GM12878 (cell line): Measurements from ENCODE around the gene LHX6. TPM values are rescaled to one million over a fixed set of nuclear protein-coding genes. Genes with fewer than 3 reads are reported as not detected.

Experiments used
- ATAC-seq: fragments of 200-7000 bp; cut with Tn5 transposase; 3 replicates; pipeline ENCODE4 v1.9.1; 2020; ENCODE audit warnings: mild to moderate bottlenecking, moderate library complexity
- BruUV-seq: library from RNA; stranded (reverse); fragments of 400-500 nt; replicated peaks from 2 replicates; lab custom pipeline; 2021; lab: Mats Ljungman, UMichigan
- CTCF ChIA-PET: fragments of 300-600 bp; sonication (Branson Sonifier 250); formaldehyde crosslinking; extraction: SDS; loops from one replicate; lab custom pipeline; 2021; ENCODE audit warnings: inconsistent platforms; lab: Yijun Ruan, JAX
- POLR2A ChIA-PET: fragments of 350-600 bp; formaldehyde crosslinking; extraction: SDS; loops from one replicate; lab custom pipeline; 2021; ENCODE audit warnings: inconsistent platforms; lab: Charles Lee
- RAD21 ChIA-PET: fragments of 300-600 bp; sonication (Branson Sonifier 250); formaldehyde crosslinking; loops from one replicate; lab custom pipeline; 2023; ENCODE audit warnings: antibody characterized with exemption; ENCODE audit not compliant: unreplicated experiment; lab: Charles Lee
- SMC1A ChIA-PET: fragments of 300-600 bp; sonication (Branson Sonifier 250); formaldehyde crosslinking; loops from one replicate; lab custom pipeline; 2023; ENCODE audit not compliant: unreplicated experiment, uncharacterized antibody; lab: Charles Lee
- DNase-seq: peaks from one replicate; pipeline ENCODE4 v3.0.0-alpha.2; 2011; ENCODE audit warnings: low read depth, low spot score
- FAIRE-seq: peaks from 3 replicates; lab custom pipeline; 2011; peaks lifted over from hg19 to GRCh38; lab: Jason Lieb, UNC
- H2AFZ ChIP-seq: 2 replicates; pipeline ENCODE4 v1.6.0; 2011; ENCODE audit warnings: low read depth, low read length, control low read depth; ENCODE audit not compliant: control insufficient read depth
- H3K27ac ChIP-seq: 2 replicates; pipeline ENCODE4 v1.5.1; 2011; ENCODE audit warnings: control low read depth; ENCODE audit not compliant: control insufficient read depth, insufficient read depth
- H3K27me3 ChIP-seq, 2 experiments: replicated peaks in 1 of 2; 2 replicates each; pipeline versions ENCODE4 v1.6.0 to v1.6.1; 2011; ENCODE audit warnings: low read length in 1 of 2; ENCODE audit not compliant: control insufficient read depth in 2 of 2, insufficient read depth in 2 of 2
- H3K36me3 ChIP-seq, 2 experiments: 2 replicates each; pipeline ENCODE4 v1.5.1; 2011; ENCODE audit warnings: low read length in 1 of 2; ENCODE audit not compliant: control insufficient read depth in 2 of 2, insufficient read depth in 2 of 2
- H3K4me1 ChIP-seq: 2 replicates; pipeline ENCODE4 v1.6.1; 2011; ENCODE audit warnings: mild to moderate bottlenecking, low read length, moderate library complexity, mixed read lengths; ENCODE audit not compliant: control insufficient read depth, insufficient read depth
- H3K4me2 ChIP-seq: 2 replicates; pipeline ENCODE4 v1.6.0; 2011; ENCODE audit warnings: control low read depth; ENCODE audit not compliant: control insufficient read depth, insufficient read depth
- H3K4me3 ChIP-seq: fragments of 200-600 bp; sonication (generic); 2 replicates; pipeline ENCODE4 v1.5.1; 2016
- H3K79me2 ChIP-seq: 2 replicates; pipeline ENCODE4 v1.6.0; 2011; ENCODE audit warnings: low read length; ENCODE audit not compliant: control insufficient read depth, insufficient read depth
- H3K9ac ChIP-seq: 2 replicates; pipeline ENCODE4 v1.8.0; 2011; ENCODE audit warnings: low read length, control low read depth, mixed read lengths; ENCODE audit not compliant: control insufficient read depth, insufficient read depth
- H3K9me3 ChIP-seq: replicated peaks from 3 replicates; pipeline ENCODE4 v1.5.1; 2011; ENCODE audit warnings: mild to moderate bottlenecking, low read length; ENCODE audit not compliant: control insufficient read depth, insufficient read depth
- H4K20me1 ChIP-seq: 2 replicates; pipeline ENCODE4 v1.6.0; 2011; ENCODE audit not compliant: control insufficient read depth, insufficient read depth
- BCL11A ChIP-seq: IDR thresholded peaks from 2 replicates; pipeline ENCODE4 v1.6.1; 2011; ENCODE audit warnings: low read depth, low read length
- CBFB ChIP-seq: IDR thresholded peaks from 2 replicates; pipeline ENCODE4 v1.6.1; 2016; ENCODE audit warnings: antibody characterized with exemption, low read depth
- CEBPB ChIP-seq, 2 experiments: fragments of 150-350 bp in 1 of 2; IDR thresholded peaks; 2 replicates each; pipeline ENCODE4 v1.6.1; 2012 to 2014; ENCODE audit warnings: low read depth in 2 of 2, low read length in 2 of 2, borderline replicate concordance in 1 of 2, inconsistent platforms in 1 of 2
- EGR1 ChIP-seq, 2 experiments: IDR thresholded peaks; 1 replicate in 1 of 2; 2 replicates in 1 of 2; pipeline ENCODE4 v1.6.1; 2011 to 2012; ENCODE audit warnings: low read depth in 2 of 2, low read length in 2 of 2, borderline replicate concordance in 1 of 2, mild to moderate bottlenecking in 1 of 2, moderate library complexity in 1 of 2
- EP300 ChIP-seq, 2 experiments: fragments of 150-350 bp in 1 of 2; IDR thresholded peaks; 2 replicates each; pipeline ENCODE4 v1.6.1; 2011 to 2012; ENCODE audit warnings: low read depth in 2 of 2, low read length in 2 of 2, borderline replicate concordance in 1 of 2, improper control_type of control experiment in 1 of 2, inconsistent platforms in 1 of 2; ENCODE audit not compliant: control insufficient read depth in 1 of 2
- ETV6 ChIP-seq, 2 experiments: fragments of 450-650 bp in 1 of 2; IDR thresholded peaks in 1 of 2; conservative IDR thresholded peaks in 1 of 2; 2 replicates each; pipeline ENCODE4 v1.6.1; 2014; ENCODE audit warnings: antibody characterized with exemption in 1 of 2, borderline replicate concordance in 1 of 2, low read depth in 1 of 2, mild to moderate bottlenecking in 1 of 2, moderate library complexity in 1 of 2
- MEF2A ChIP-seq: IDR thresholded peaks from 2 replicates; pipeline ENCODE4 v1.6.1; 2011; ENCODE audit warnings: low read depth, mild to moderate bottlenecking, low read length, moderate library complexity; ENCODE audit not compliant: insufficient read depth
- MXI1 ChIP-seq: fragments of 150-350 bp; IDR thresholded peaks from 2 replicates; pipeline ENCODE4 v1.6.1; 2011; ENCODE audit warnings: low read depth, mild to moderate bottlenecking, inconsistent platforms, low read length, improper control_type of control experiment
- MYB ChIP-seq: fragments of 150-350 bp; IDR thresholded peaks from 2 replicates; pipeline ENCODE4 v1.6.1; 2014; ENCODE audit warnings: mild to moderate bottlenecking, low read depth, low read length, borderline replicate concordance
- NBN ChIP-seq: fragments of 450-650 bp; IDR thresholded peaks from 2 replicates; pipeline ENCODE4 v1.6.1; 2016
- NFXL1 ChIP-seq: fragments of 450-650 bp; IDR thresholded peaks from 2 replicates; pipeline ENCODE4 v1.6.1; 2017; ENCODE audit warnings: antibody characterized with exemption, mild to moderate bottlenecking, borderline replicate concordance
- RFX5 ChIP-seq: IDR thresholded peaks from 2 replicates; pipeline ENCODE4 v1.6.1; 2011; ENCODE audit warnings: low read depth, low read length, improper control_type of control experiment
- SIX5 ChIP-seq: IDR thresholded peaks from 2 replicates; pipeline ENCODE4 v1.6.1; 2011; ENCODE audit warnings: mild to moderate bottlenecking, low read depth, low read length, moderate library complexity; ENCODE audit not compliant: severe bottlenecking
- SPI1 ChIP-seq: IDR thresholded peaks from 2 replicates; pipeline ENCODE4 v1.6.1; 2011; ENCODE audit warnings: low read depth, mild to moderate bottlenecking, low read length, moderate library complexity, borderline replicate concordance; ENCODE audit not compliant: insufficient read depth
- SREBF2 ChIP-seq: IDR thresholded peaks from 2 replicates; pipeline ENCODE4 v1.6.1; 2012; ENCODE audit warnings: mild to moderate bottlenecking, low read length
- STAT3 ChIP-seq: IDR thresholded peaks from 2 replicates; pipeline ENCODE4 v1.6.1; 2011; ENCODE audit warnings: low read depth, low read length, improper control_type of control experiment
- ZNF217 ChIP-seq: fragments of 450-650 bp; IDR thresholded peaks from 2 replicates; pipeline ENCODE4 v1.6.1; 2017; ENCODE audit warnings: antibody characterized with exemption, mild to moderate bottlenecking
- ZSCAN29 ChIP-seq: fragments of 450-650 bp; IDR thresholded peaks from 2 replicates; pipeline ENCODE4 v1.6.1; 2017; ENCODE audit warnings: mild to moderate bottlenecking, moderate library complexity
- WGBS: methylation state at CpG from one replicate; pipeline ENCODE4 v1.1.6; 2016; ENCODE audit warnings: low lambda C conversion rate; ENCODE audit not compliant: insufficient replicate concordance, insufficient coverage; ENCODE audit errors: missing lambda C conversion rate; 5-methylcytosine and 5-hydroxymethylcytosine counted together
- in situ Hi-C: fragments of 300-500 bp; cut with MboI; formaldehyde crosslinking; loops from 9 replicates; pipeline ENCODE4 v1.14.3; 2018; ENCODE audit warnings: mixed read lengths
- intact Hi-C: fragments of 100-400 bp; cut with micrococcal nuclease; formaldehyde crosslinking; loops from one replicate; pipeline ENCODE4 v1.14.2; 2022; ENCODE audit not compliant: unreplicated experiment
- polyA plus RNA-seq, 11 experiments: library from polyadenylated mRNA; depleted of rRNA in 4 of 11; unstranded in 6 of 11; stranded (reverse) in 5 of 11; fragments of >200 nt; fragmentation: Nextera tagmentation in 4 of 11; fragmentation: Illumina TruSeq in 1 of 11; extraction: Ambion mirVana in 4 of 11; extraction: Trizol in 1 of 11; gene quantifications; 1 replicate in 1 of 11; 2 replicates in 10 of 11; pipeline versions ENCODE4 v1.2.1 to v1.2.3, GENCODE V29; 2011 to 2016; ENCODE audit warnings: inconsistent platforms in 2 of 11, missing spikeins in 2 of 11, low read depth in 1 of 11
- total RNA-seq, 4 experiments: library from RNA; depleted of rRNA in 3 of 4; stranded (reverse); fragments of >200 nt in 3 of 4; fragmentation: Illumina TruSeq in 1 of 4; extraction: Trizol in 1 of 4; gene quantifications; 2 replicates each; pipeline versions ENCODE4 v1.2.1 to v1.2.3, GENCODE V29; 2013 to 2021
- TF ChIP-seq, protein P1 (sequence below): IDR thresholded peaks from 2 replicates; pipeline ENCODE4 v1.6.1; 2012; ENCODE audit warnings: low read depth, low read length, improper control_type of control experiment
- TF ChIP-seq, protein P2 (sequence below): IDR thresholded peaks from 2 replicates; pipeline ENCODE4 v1.6.1; 2012; ENCODE audit warnings: low read depth, low read length, improper control_type of control experiment

LHX6 gene
- total and polyA plus RNA-seq, 10 of the 15 experiments (the other 5 are each of a cell fraction or from before 2014, with no cell fraction given): not detected

DNA sequence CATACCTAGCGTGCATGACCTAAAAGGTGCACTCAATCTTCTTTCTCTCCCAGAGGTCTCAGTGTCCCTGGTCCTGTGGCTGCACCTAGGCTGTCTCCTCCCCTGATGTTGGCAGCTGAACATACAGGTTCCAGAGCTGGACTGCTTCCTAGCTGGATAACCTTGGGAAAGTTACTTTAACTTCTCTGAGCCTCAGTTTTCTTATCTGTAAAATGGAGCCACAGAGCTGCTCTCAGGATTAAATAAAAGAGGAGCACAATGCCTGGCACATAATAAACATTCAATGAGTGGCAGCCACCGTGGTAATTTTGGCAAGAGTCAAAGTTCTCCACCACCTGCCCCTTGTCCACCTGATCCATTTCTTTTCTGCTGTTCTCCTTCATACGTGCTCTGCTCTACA is 55.1 kb downstream of the LHX6 start:
- H3K27me3 ChIP-seq: peaks cover 2 to 8% of the 10 kb centered on the region in 2 experiments; a peak in 3 of 4 replicates
- intact Hi-C loops (no loop called here), in situ Hi-C loops (no loop called here)
- H3K4me3 ChIP-seq: no peak overlapping the region
- TF ChIP-seq SPI1 (no peak), NFXL1 (no peak), ETV6 (conservative IDR thresholded peaks at IDR 0.05 in 1 of 2, IDR thresholded peaks at IDR 0.05 in 1 of 2; ENCODE audit: borderline replicate concordance in 1 of 2, low read depth in 1 of 2) (no peak), EP300 (IDR thresholded peaks at IDR 0.05; ENCODE audit: borderline replicate concordance in 1 of 2, control insufficient read depth in 1 of 2, low read depth in 2 of 2, low read length in 2 of 2) (no peak), MXI1 (no peak), NBN (no peak), SIX5 (no peak), MYB (no peak), RFX5 (no peak), BCL11A (no peak), CEBPB (IDR thresholded peaks at IDR 0.05; ENCODE audit: borderline replicate concordance in 1 of 2, low read depth in 2 of 2, low read length in 2 of 2) (no peak), CBFB (no peak), ZSCAN29 (no peak), MEF2A (no peak), SREBF2 (no peak), STAT3 (no peak), ZNF217 (no peak), EGR1 (IDR thresholded peaks at IDR 0.05; ENCODE audit: borderline replicate concordance in 1 of 2, low read depth in 2 of 2, low read length in 2 of 2) (no peak)
- TF ChIP-seq, protein P1, sequence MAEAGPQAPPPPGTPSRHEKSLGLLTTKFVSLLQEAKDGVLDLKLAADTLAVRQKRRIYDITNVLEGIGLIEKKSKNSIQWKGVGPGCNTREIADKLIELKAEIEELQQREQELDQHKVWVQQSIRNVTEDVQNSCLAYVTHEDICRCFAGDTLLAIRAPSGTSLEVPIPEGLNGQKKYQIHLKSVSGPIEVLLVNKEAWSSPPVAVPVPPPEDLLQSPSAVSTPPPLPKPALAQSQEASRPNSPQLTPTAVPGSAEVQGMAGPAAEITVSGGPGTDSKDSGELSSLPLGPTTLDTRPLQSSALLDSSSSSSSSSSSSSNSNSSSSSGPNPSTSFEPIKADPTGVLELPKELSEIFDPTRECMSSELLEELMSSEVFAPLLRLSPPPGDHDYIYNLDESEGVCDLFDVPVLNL: no peak
- TF ChIP-seq, protein P2, sequence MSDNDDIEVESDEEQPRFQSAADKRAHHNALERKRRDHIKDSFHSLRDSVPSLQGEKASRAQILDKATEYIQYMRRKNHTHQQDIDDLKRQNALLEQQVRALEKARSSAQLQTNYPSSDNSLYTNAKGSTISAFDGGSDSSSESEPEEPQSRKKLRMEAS: no peak
- TF ChIP-seq, all 136 proteins: peak for 0
- Histone ChIP-seq H3K79me2 (no peaks in the 10 kb centered on the region), H4K20me1 (no peaks in the 10 kb centered on the region), H3K4me1 (no peaks in the 10 kb centered on the region), H2AFZ (no peak overlapping the region), H3K9ac (no peak overlapping the region), H3K27ac (no peak overlapping the region), H3K4me2 (no peak overlapping the region), H3K36me3 (no peaks in the 10 kb centered on the region), H3K9me3 (no peaks in the 10 kb centered on the region)
- FAIRE-seq (no peak), DNase-seq (no peak), ATAC-seq (no peak)
- ChIA-PET CTCF (no interaction called here), SMC1A (no interaction called here), RAD21 (no interaction called here), POLR2A (no interaction called here)
- 42% methylated on average over 3 of the region's 3 CpGs for WGBS
- BruUV-seq: no TSS peak
